NCI-H128 (cell line): ENCODE data around the gene PRR19.
"Not testable (repeated sequence)": the region's sequence is repeated elsewhere in the genome, so short reads cannot be mapped to it uniquely, and the experiment has no call there.

Source experiments
- DNase-seq: peaks from one replicate; lab custom pipeline; 2025; ENCODE audit not compliant: unreplicated experiment; lab: John Stamatoyannopoulos, UW

Gene PRR19, protein sequence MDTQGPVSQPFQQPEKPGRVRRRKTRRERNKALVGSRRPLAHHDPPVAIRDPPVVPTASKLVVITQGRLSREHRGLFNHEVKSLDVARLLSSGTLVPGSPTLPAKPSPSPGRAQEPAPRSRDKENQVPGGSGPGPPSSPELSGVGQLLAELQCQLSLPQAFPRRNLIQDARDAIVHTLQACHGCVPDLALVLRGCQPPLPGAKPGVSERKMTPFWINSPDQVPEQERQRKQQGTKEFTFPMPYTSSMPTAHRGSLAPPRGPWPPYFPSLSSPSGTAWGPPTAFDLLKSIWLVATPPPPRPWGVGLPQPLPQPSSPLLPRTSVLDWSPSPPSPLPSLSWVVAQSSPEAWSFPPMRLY

DNA sequence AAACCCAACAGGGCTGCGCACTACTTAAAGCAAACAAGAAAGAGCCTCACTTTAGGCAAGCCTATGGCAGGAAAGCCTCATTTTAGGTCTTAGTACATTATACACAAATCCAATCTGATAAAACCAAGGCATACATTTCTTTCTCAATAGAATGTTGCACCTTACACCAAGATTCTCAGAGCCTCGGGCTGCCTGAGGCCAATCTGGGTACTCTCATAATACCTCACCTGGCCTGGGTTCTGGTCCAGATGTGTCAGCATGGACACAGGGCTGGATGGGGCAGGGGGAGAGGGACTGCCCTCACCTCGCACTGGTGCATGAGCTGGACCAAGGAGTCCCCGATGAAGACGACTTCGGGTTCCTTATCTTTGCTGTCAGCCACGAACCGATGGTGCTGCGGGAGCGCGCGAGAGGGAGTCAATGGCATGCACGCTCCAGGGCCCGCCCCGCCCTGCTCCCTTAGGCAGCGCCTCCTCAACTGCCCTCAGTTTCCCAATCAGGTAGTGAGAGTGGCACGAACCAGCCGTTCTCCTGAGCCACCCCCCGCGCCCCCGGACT is at the start of gene PRR19:
TSS of gene PRR19 (plus strand) at position 487 of the 558 bp plus-strand sequence. CDS start 7,453 bp downstream, outside the sequence.
- no peak for DNase-seq

DNA sequence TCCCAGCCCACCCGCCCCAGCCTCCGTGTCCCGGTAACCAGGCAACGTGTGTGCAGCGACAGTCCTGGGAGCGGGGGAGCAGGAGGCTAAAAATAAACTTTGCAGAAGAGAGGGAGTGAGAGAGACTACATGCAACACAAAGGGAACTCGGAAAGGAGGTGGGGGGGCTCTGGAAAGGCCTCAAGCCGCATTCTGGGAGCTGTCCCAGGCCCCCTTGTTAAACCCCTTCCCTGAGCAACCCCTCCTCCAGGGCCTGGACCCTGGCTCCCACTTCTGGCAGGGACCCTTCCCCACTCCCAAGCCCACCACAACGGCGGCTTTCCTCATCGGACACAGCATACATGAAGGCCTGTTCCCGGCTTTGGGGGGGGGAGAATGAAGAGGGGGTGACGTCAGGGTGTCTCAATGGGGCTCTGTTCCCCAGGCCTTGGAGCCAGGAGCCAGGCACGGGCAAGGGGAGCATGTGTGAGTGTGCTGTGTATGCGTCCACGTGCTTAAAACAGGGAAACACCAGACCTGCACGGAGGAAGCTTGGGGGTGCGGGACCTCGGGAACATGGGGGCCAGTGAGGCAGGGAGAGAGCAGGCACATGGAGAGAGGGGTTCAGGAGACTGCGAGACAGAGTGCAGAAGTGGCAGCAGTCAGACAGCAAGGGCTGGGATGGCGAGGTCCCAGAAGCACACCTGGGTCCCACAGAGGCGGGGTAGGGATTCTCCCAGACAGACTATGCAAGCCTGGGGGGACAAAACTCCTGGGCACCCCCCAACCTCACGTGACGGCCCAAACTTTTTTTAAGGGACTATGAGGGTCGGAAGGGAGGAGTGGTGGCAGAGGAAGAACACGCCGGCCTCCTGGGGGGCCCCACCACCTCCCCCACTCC is 49.3 kb upstream of the PRR19 start:
- no peak for DNase-seq

DNA sequence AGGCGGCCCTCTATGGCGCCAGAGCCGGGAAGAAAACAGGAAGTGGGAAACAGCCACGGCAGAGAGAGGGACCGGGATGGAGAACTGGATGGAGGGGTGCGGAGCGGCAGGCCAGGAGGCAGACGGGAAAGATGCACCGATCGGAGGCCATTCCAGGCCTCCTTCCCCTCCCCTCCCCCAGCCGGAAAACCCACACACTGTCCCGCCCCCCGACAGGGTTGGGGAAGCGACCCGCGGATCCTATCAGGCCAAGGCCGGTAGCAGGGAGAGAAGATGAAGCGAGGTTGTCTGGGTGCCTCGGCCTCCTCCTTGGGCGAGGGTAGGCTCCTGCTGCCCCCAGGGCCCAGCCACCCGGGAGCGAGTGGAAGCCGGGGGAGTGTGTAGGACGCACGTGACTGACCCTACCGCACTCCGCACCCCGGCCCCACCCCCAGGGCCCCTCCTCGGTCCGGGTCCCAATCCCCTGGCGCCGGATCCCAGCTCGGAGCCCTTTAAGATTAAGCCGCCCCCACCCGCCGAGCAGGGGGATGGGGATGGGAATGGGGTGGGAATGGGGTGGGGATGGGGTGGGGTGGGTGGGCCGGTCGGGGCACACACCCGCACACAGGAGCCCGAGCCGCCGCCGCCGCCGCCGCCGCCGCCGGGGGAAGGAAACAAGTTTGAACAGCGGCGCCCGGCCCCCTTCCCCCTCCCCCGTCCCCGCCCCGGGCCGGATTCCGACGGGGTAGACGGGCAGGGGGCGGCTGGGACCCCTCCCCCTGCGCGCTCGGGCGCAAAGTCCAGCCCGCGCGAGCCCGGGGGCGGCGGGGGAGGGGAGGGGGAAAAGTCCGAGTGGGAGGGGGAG is 48.5 kb upstream of the PRR19 start:
- no peak for DNase-seq

DNA sequence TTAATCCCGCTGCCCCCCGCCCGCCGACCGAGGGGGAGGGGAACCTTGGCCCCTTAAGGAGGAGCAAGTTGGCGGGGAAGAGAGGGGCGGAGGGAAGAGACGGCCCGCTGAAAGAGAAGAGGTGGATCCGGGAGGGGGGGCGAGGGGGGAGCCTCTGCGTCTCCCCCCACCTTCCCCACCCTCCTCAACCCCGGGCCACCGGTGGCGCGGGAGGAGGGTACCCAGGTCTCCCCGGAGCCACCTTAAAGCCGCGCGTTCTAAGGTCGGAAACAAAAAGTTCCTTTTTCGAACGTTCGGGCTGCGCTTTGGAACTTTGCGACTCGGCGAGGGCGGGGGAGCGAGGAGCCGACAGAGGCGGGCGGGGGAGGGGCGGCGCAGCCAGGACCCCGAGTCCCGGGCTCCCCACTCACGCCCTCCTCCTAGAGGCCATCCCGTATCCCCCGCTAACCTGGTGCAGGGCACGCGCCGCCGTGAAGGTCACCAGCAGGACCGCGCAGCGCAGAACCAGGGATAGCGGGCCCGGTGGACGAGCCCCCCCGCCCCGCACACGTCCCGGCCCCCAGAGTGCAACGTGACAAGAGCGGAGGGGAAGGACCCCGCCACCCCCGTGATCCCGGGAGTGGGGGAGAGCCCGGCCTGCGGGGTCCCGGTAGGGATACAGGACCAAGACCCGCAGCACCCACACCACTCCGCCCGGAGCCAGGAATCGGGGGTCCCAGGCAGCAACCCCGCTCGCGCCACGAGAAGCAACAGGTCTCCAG is 47.7 kb upstream of the PRR19 start:
- no peak for DNase-seq

DNA sequence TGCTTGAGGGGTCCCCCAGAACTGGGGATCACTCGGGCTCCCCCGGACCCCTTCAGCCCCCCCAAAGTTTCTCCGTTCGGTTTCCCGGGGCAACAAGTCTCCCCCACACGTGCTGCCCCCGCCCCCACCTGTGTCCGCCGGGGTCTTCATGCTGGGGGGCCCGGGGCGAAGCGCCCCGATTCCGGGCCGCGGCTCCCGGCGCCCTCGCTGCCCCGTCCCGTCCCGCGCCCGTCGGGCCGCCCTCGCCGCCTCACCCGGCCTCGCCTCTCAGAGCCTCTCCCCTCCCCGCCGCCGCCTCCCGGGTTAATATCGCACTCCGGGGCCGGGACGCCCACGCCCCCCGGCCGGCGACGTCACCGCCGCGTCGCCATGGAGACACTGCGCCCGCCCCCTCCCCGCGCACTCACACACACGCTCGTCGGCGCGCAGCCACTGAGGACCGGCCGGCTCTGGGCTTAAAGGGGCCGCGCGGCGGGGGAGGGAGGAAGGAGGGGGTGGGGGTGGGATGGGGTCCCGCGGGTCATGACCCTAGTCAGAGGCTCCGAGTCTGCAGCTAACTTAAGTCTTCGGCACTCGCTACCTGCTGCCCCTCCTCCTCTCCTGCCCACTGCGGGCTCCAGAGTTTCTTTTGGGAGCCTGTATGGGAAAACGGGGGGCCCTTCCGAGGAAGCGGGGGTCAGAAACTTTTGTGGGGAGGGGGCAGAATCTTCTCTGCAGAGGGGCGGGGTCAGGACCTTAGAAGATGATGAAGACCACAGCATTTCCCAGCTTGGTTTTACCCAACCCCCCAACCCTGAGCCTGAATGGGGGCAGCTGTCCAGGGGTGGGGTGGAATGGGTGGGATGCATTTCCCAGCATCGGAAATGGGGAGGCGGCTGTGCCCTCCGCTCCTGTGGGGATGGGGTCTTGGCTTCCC is 46.8 kb upstream of the PRR19 start, which contains the start of gene ERF:
TSS of gene ERF (minus strand) at position 279 of the 916 bp plus-strand sequence. CDS start at position 150, 129 bp downstream.
- DNase-seq, result peak; percentile 81

DNA sequence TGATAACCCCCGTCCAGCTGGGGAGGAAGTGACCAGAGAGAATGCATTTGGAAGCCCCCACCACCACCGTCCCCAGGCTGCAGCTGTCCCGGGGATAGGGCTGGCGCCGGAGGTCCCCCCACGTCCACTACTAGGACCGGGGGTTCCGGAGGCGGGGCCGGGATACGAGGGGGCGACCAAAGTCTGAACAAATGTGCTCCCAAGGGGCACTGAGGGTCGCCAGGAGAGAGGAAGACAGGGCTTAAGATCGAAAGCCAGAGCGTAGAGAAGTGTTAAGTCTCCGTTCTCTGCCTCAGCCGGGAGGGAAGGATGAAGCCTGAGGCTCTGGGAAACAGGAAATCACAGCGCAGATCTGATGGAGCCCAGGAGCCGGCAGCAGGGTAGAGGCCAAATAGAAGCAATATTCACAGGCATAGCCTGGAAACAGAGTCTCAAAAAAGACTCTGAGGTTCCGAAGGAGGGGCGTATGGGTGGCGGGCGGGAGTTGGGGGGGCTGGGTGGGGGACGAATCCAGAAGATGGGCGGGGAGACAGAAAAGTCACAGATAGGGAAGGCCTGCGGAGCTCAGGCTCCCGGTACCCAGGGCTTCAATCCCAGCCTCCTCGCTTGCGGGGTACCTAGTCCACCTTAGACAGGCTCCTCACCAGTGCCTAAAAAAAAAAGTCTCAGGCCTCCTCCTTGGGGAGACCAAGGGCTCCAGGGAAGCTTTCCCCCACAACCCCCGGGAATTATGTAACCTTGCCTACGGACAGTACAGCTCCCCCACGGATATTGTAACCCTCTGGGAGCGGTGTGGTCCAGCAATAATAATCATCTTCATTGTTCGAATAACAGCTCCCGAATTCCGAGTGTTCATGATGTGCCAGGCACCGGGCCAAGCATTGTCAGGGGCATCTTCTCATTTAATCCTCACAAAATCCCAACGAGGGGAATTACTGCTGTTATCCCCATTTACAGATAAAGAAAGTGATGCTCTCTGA is 45.9 kb upstream of the PRR19 start:
- no peak for DNase-seq

DNA sequence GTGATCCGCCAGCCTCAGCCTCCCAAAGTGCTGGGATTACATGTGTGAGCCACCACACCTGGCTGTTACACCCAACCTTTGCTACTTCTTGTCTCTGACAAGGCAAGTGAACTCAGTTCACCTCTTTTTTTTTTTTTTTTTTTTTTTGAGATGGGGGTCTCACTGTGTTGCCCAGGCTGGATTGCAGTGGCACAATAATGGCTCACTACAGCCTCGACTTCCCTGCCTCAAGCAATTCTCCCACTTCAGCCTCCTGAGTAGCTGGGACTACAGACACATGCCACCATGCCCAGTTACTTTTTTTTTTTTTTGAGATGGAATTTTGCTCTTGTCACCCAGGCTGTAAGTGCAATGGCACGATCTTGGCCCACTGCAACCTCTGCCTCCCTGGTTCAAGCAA is 44.1 kb upstream of the PRR19 start:
- DNase-seq, result not testable (repeated sequence)

DNA sequence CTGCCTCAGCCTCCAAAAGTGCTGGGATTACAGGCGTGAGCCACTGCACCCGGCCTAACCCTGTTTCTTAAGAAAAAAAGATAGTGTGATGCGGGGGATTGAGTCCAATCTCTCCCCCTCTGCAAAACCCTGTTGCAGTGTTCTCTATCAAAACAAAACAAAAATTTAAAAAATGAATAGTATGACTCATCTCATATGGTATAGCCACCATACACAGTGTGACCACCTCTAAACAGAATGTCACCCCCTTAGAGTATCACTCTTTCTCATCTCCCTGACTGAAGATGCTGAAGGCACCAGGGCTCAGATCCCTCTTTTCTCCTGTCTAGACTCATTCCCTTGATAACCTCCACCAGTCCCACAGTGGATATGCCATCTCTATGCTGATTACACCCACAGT is 40.2 kb upstream of the PRR19 start:
- DNase-seq, result no peak

DNA sequence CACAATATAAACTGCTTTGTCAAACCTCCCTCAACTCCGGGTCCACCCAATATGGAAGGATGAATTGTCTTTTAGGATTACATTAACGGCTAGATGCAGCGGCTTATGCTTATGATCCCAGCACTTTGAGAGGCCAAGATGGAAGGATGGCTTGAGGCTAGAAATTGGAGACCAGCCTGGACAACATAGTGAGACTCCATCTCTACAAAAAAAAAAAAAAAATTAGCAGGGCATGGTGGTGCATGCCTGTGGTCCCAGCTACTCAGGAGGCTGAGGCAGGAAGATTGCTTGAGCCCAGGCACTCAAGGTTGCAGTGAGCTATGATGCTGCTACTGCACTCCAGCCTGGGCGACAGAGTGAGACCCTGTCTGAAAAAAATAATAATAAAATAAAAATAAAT is 35.8 kb upstream of the PRR19 start:
- DNase-seq, result not testable (repeated sequence)

DNA sequence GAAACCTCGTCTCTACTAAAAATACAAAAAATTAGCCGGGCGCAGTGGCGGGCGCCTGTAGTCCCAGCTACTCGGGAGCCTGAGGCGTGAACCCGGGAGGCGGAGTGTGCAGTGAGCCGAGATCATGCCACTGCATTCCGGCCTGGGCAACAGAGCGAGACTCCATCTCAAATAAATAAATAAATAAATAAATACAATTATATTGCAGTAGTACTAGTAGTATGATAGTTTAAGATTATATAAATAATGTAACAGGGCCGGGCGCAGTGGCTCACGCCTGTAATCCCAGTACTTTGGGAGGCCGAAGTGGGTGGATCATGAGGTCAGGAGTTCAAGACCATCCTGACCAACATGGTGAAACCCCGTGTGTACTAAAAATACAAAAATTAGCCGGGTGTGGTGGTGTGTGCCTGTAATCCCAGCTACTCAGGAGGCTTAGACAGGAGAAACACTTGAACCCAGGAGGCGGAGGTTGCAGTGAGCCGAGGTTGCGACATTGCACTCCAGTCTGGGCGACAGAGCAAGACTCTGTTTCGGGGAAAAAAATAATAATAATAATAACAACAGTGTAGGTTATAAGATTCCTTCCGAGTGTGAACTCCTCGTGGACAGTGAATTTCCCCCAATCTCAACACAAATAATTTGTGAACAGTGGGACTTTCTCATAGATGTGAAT is 34.9 kb upstream of the PRR19 start:
- not testable (repeated sequence) for DNase-seq

DNA sequence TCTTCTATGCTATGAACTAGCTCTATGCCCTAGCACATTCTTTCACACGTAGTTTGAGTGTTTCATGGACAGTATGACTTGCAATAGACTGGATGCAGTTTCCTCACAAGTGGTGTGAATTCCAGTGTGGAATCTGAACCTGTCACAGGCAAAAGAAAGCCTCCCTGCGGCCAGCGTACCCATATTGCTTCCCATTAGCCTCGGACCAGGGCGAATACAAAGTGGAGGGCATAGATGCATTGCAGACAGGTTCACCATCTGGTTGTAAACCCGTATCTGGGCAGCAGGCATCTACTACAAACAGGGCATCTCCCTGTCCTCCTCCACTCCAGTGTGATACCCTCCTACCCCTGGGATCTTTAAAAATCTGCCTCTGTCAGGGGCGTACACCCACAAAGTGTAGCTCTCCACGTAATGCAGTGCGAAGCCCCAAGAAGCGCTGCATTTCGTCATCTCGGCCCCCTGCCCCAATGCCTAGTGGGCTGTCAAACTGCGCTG is 34.2 kb upstream of the PRR19 start:
- DNase-seq, result no peak

DNA sequence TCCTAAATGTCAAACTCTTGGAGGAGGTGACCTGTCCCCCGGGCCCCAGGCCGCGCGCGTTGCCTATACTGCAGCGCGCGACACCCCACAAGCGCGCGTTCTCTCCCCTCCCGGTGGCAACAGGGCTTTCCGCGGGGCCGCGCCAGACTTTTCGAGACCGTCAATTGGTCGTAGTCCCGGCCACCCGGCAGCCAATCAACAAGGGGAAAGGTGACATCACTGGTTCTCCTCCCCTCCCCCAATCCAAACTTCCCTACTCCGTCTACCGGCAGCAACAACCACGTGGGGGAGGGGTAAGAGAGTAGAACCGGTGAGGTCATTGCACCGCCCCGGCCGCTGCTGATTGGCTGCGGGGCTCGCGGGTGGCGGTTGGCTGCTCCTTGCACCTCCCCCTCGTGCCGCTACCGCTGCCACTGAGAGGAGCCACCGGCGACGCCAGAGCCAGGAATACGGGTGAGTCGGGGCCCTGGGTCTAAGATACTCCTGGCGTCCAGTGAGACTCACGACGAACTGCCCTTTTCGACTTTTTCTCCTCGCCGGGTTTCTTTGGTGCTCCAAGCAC is 33.7 kb upstream of the PRR19 start:
- DNase-seq, result peak; percentile 98

DNA sequence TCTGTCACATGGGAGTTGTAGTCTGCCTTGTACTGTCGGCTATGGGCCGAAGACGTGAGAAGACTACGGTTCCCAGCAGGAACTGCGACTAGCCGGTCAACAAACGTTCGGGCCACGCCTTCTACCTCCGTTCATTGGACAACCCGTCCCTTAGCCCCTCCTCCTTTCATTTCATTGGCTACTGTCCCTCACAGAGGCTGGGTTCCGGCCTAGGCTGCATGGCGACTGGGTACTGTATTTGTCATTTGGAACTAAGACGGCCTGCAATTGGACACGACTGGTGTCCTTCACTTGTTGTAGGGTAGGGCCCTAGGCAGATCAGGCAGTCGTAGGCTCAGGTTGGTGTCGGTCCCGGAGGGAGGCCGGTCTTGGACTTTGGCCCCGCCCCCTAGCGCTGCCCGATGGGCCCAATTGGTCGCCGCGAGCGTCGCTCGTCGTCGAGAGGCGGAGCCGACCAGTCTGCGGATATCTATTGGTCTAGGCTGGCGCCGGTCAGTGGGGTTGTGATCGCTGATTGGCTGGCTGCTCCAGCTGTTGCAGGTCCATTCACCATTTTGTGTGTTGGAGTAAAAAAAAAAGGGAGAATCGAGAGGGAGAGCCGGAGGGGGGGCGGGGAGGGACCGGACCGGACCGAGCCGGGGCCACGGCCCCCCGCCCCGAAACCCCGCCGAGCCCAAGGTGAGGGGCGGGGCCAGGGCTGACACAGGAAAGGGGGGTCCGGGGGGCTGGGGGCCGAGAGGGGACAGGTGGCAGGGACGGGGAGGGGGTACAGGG is 33.0 kb upstream of the PRR19 start, which contains the start of gene CIC:
TSS of gene CIC (plus strand) at position 549 of the 774 bp plus-strand sequence. CDS start 2,532 bp downstream, outside the sequence.
- DNase-seq, result peak; percentile 100

DNA sequence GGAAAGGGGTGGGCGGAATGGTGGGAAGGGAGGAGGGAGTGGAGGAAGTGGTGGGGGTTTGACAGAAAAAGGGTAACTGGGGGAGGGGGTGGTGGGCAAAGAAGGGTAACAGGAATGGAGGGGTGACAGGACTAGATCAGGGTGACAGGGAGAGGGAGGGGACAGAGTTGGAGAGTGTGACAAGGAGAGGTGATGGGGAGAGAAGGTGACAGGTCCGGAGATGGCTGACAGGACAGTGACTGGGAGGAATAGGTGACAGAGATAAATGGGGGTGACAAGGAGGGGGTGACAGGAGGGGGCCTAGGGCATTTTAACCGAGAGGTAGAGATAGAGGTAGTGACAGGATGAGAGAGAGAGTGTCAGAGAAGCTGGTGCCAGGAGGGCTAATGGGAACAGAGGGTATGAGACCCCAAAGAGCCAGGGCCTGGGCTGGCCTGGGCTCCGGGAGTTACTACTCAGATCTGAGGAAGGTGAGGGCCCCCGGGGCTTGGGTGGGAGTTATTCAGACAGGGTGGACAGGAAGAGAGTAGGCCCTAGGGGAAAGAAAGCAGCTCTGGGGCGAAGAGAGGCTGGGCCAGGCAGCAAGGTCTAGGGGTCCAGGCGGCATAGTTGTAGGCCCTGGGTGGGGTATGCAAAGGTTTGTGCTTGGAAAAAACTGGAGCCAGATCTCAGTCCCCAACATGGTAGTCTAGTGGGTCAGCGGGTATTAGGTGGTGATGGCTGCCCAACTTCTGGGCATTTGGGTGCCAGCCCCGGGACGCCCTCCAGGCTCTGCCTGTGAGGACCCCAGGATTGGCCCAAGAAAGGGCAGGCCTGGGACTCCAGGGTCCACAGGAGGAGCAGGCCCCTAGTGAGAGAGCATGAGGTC is 32.2 kb upstream of the PRR19 start:
- DNase-seq, result no peak
